Natural killer cell (primary cell): ENCODE data around the gene ARFRP1. TPM values are rescaled to one million over a fixed set of nuclear protein-coding genes. Genes with fewer than 3 reads are reported as not detected.
A peak's percentile ranks its signal among the peaks of the same experiment; 100 is the strongest.

Source experiments
- ATAC-seq, 3 donors: fragments of 150-1000 bp in 2 of 3; fragments of 200-7000 bp in 1 of 3; cut with Tn5 transposase; 1 replicate in 1 of 3; 2 replicates in 2 of 3; pipeline ENCODE4 v1.10.0; 2021; ENCODE audit warnings: mild to moderate bottlenecking in 2 of 3, moderate library complexity in 2 of 3
- DNase-seq, 2 donors: peaks; one replicate each; pipeline versions ENCODE4 v3.0.0 to v3.0.0-alpha.2; 2013 to 2021; ENCODE audit warnings: mixed read lengths in 1 of 2
- H3K27ac ChIP-seq: one replicate; pipeline ENCODE4 v1.5.1; 2013; ENCODE audit warnings: mild to moderate bottlenecking, low read length
- H3K27me3 ChIP-seq: one replicate; pipeline ENCODE4 v1.6.1; 2013; ENCODE audit warnings: low read length; ENCODE audit not compliant: control insufficient read depth, insufficient read depth
- H3K36me3 ChIP-seq: one replicate; pipeline ENCODE4 v1.6.1; 2013; ENCODE audit warnings: low read length; ENCODE audit not compliant: control insufficient read depth, insufficient read depth
- H3K4me1 ChIP-seq: one replicate; pipeline ENCODE4 v1.6.1; 2013; ENCODE audit warnings: low read length; ENCODE audit not compliant: control insufficient read depth, insufficient read depth
- H3K4me3 ChIP-seq: one replicate; pipeline ENCODE4 v1.5.1; 2013; ENCODE audit warnings: low read length
- H3K9me3 ChIP-seq: one replicate; pipeline ENCODE4 v1.6.1; 2013; ENCODE audit warnings: low read length; ENCODE audit not compliant: control insufficient read depth, insufficient read depth
- H3K27ac Mint-ChIP-seq, 2 donors: one replicate each; pipeline ENCODE4 v1.8.0; 2022; ENCODE audit warnings: mild to moderate bottlenecking in 2 of 2, mixed read lengths in 2 of 2, moderate library complexity in 1 of 2
- H3K27me3 Mint-ChIP-seq, 2 donors: one replicate each; pipeline ENCODE4 v1.8.0; 2022; ENCODE audit warnings: low read depth in 2 of 2, mixed read lengths in 2 of 2
- H3K36me3 Mint-ChIP-seq: one replicate; pipeline ENCODE4 v1.8.0; 2022; ENCODE audit warnings: mixed read lengths
- H3K4me1 Mint-ChIP-seq, 2 donors: one replicate each; pipeline ENCODE4 v1.8.0; 2022; ENCODE audit warnings: mixed read lengths in 2 of 2
- H3K4me3 Mint-ChIP-seq: one replicate; pipeline ENCODE4 v1.8.0; 2022; ENCODE audit warnings: mild to moderate bottlenecking, moderate library complexity, mixed read lengths
- H3K9me3 Mint-ChIP-seq, 2 donors: one replicate each; pipeline ENCODE4 v1.8.0; 2022; ENCODE audit warnings: mixed read lengths in 2 of 2
- WGBS: methylation state at CpG from one replicate; pipeline ENCODE4 v1.1.7; 2013; ENCODE audit warnings: missing lambda C conversion rate; ENCODE audit not compliant: insufficient coverage; 5-methylcytosine and 5-hydroxymethylcytosine counted together
- intact Hi-C: fragments of 100-400 bp; cut with micrococcal nuclease; formaldehyde crosslinking; loops from one replicate; pipeline ENCODE4 v1.14.2; 2022
- total RNA-seq, 4 donors: library from RNA; stranded (reverse); fragments of 120-200 nt in 1 of 4; gene quantifications; one replicate each; pipeline versions ENCODE4 v1.2.3 to v1.2.4, GENCODE V29; 2013 to 2022
- TF ChIP-seq, protein P1 (sequence below): fragments of 200-600 bp; IDR thresholded peaks from one replicate; pipeline ENCODE4 v1.8.0; 2022; ENCODE audit warnings: antibody characterized with exemption

ARFRP1 gene
- total RNA-seq, 3 donors from 2014 or later (not counting 1 experiment from before 2014, with no cell fraction given) = 43.9 to 55.8 (median 50.6) TPM

DNA sequence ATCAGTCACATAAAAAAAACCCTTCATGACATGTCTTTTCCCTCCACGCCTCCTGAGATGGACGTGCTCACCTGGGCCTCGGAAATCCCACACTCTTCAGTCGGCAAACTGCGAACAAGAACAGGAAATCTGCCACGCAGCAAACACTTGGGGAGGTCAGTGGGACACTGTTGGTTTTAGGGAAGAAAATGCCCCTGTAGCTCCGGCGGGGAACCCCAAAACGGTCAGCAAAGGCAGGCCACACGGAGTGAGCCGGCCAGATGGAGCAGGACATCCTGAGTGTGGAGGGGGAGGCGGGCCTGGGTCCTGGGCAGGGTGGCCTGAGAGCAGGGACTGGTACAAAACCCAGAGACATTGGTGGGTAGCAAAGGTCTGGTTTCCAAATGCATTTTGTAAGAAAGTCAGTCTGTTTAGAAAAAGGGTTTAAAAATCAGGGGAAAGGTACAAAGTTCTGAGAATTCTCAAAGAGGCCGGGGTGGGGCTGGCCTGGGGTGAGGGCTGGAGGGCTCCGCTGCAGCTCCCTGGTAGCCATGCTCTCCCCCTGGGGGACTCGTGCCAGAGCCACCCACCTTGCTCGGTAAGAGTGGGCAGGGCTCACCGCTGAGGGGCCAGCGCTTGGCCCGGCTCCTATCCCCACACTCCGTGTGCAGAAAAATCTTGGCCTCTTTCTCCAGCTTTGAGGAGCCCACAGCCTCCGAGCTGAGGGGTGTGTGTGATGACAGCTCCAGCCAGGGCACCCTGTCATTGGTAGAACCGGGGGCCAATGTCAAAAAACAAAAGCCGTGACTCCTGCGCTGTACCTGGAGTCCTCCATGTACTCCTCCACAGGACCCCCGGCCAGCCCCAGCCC is 37.0 kb upstream of the ARFRP1 start:
- Histone ChIP-seq H3K4me3 (no peak overlapping the region), H3K9me3 (no peaks in the 10 kb centered on the region), H3K36me3 (peaks cover 11% of the 10 kb centered on the region), H3K27me3 (no peaks in the 10 kb centered on the region), H3K27ac (no peak overlapping the region), H3K4me1 (peaks cover 17% of the 10 kb centered on the region)
- Mint-ChIP-seq H3K27ac (no peak overlapping the region), H3K9me3 (no peaks in the 10 kb centered on the region), H3K36me3 (no peaks in the 10 kb centered on the region), H3K4me1 (peaks cover 0 to 8% of the 10 kb centered on the region in 2 donors), H3K27me3 (no peaks in the 10 kb centered on the region), H3K4me3 (no peak overlapping the region)
- TF ChIP-seq, protein P1, sequence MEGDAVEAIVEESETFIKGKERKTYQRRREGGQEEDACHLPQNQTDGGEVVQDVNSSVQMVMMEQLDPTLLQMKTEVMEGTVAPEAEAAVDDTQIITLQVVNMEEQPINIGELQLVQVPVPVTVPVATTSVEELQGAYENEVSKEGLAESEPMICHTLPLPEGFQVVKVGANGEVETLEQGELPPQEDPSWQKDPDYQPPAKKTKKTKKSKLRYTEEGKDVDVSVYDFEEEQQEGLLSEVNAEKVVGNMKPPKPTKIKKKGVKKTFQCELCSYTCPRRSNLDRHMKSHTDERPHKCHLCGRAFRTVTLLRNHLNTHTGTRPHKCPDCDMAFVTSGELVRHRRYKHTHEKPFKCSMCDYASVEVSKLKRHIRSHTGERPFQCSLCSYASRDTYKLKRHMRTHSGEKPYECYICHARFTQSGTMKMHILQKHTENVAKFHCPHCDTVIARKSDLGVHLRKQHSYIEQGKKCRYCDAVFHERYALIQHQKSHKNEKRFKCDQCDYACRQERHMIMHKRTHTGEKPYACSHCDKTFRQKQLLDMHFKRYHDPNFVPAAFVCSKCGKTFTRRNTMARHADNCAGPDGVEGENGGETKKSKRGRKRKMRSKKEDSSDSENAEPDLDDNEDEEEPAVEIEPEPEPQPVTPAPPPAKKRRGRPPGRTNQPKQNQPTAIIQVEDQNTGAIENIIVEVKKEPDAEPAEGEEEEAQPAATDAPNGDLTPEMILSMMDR = no peak
- intact Hi-C loops = loop anchor here (5.0 kb wide), 1 partner anchor 37 kb away; the partner anchor contains the start of genes ARFRP1 and ZGPAT
- DNase-seq (no peak), ATAC-seq (no peak)
- 91% methylated on average over 25 of the region's 25 CpGs for WGBS

DNA sequence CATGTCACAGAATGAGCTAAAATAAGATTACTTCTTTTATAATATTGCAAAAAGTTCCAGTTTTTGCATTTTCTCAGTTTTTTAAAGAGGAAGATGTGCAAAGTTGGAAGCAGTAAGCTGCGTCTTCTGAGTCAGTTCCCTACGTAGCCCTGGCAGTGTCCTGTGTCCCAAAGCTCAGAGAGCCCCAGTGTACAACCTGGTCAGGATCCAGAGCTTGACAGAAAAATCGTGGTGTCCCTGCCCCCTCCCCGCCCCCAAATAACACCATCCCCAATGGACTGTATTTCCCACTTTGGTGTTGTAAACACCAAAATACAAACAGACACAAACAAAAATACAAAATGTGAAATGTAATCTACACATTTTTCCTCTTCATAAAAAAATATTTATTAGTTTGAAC is 36.4 kb upstream of the ARFRP1 start:
- no peaks in the 10 kb centered on the region for H3K9me3 ChIP-seq
- intact Hi-C loops = loop anchor here (5.0 kb wide), 1 partner anchor 37 kb away; the partner anchor contains the start of genes ARFRP1 and ZGPAT
- H3K4me1 Mint-ChIP-seq = peaks cover 0 to 8% of the 10 kb centered on the region in 2 donors

DNA sequence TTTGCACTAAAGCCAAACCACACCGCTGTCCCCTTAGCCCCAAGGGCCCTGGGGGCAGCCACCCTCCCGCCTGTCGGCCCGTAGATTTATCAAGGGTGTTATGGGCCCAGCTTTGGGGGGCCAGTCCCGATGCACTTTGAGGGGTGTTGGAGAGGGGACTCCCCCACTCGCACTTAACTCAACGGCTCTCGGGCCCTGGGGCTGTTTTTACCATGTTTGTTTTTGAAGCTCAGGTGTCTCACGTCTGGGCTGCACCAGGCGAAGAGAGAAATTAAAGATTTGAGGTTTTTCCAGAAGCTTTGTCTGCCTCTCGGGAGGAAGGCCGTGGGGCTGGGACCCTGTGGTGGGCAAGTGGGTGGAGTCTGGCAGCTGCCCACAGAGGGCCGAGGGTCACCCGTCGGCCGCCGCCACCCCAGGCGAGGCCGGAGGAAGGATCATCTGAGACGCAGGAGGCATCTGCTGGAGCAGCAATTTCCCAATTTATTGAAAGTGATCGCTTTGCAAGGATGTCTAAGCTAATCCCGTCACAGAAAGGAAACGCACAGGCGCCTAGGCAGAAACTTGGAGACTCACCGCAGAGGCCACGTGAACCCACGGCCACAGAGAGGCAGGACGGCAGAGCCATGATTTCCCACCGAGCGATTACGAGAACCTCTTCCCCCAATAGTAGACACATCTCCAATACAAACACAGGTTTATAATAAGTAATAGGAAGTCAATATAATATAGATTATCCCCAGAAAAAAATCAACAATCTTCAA is 35.6 kb upstream of the ARFRP1 start:
- no peaks in the 10 kb centered on the region for H3K9me3 Mint-ChIP-seq
- peak overlapping the region; percentile 67 for H3K4me3 Mint-ChIP-seq
- 95% methylated on average over 27 of the region's 31 CpGs for WGBS
- ATAC-seq = no peak
- H3K27me3 Mint-ChIP-seq = no peaks in the 10 kb centered on the region
- Histone ChIP-seq H3K9me3 (no peaks in the 10 kb centered on the region), H3K4me3 (no peak overlapping the region), H3K27me3 (no peaks in the 10 kb centered on the region), H3K27ac (no peak overlapping the region), H3K36me3 (peaks cover 12% of the 10 kb centered on the region), H3K4me1 (peaks cover 23% of the 10 kb centered on the region)
- peaks cover 0 to 12% of the 10 kb centered on the region in 2 donors for H3K4me1 Mint-ChIP-seq
- DNase-seq = no peak
- intact Hi-C loops = loop anchor here (5.0 kb wide), 1 partner anchor 36 kb away; the partner anchor contains the start of genes ARFRP1 and ZGPAT
- H3K36me3 Mint-ChIP-seq = no peaks in the 10 kb centered on the region
- TF ChIP-seq, protein P1 = no peak
- H3K27ac Mint-ChIP-seq = no peak overlapping the region

More for the DNA sequence above, 36.4 kb upstream of the ARFRP1 start:
- Histone ChIP-seq H3K4me3 (no peak overlapping the region), H3K27me3 (no peaks in the 10 kb centered on the region), H3K27ac (no peak overlapping the region), H3K4me1 (peaks cover 16% of the 10 kb centered on the region), H3K36me3 (peaks cover 11% of the 10 kb centered on the region)
- Mint-ChIP-seq H3K4me3 (no peak overlapping the region), H3K27ac (no peak overlapping the region), H3K9me3 (no peaks in the 10 kb centered on the region), H3K27me3 (no peaks in the 10 kb centered on the region), H3K36me3 (no peaks in the 10 kb centered on the region)
- ATAC-seq = no peak
- TF ChIP-seq, protein P1 = no peak
- no peak for DNase-seq
- WGBS = 88% methylated on average over 4 of the region's 4 CpGs
